Fibroblast of lung (primary cell): Measurements from ENCODE around the gene SSBP3. TPM values are rescaled to one million over a fixed set of nuclear protein-coding genes. Genes with fewer than 3 reads are reported as not detected.
"Not testable (repeated sequence)": the region's sequence is repeated elsewhere in the genome, so short reads cannot be mapped to it uniquely, and the experiment has no call there.

Experiments
- DNase-seq, 2 donors: peaks; one replicate each; pipeline versions ENCODE4 v3.0.0 to v3.0.0-alpha.2; 2010; ENCODE audit warnings: low read depth in 2 of 2
- H2AFZ ChIP-seq: 2 replicates; pipeline ENCODE4 v1.5.1; 2012; ENCODE audit warnings: low read length, control low read depth, inconsistent platforms
- H3K27ac ChIP-seq: 2 replicates; pipeline ENCODE4 v1.5.1; 2011; ENCODE audit warnings: low read length, control low read depth; ENCODE audit not compliant: insufficient read depth
- H3K27me3 ChIP-seq: 2 replicates; pipeline ENCODE4 v1.5.1; 2011; ENCODE audit warnings: mild to moderate bottlenecking, low read length; ENCODE audit not compliant: control insufficient read depth, insufficient read depth
- H3K36me3 ChIP-seq: 2 replicates; pipeline ENCODE4 v1.5.1; 2011; ENCODE audit warnings: low read length; ENCODE audit not compliant: control insufficient read depth, insufficient read depth
- H3K4me1 ChIP-seq: 2 replicates; pipeline ENCODE4 v1.5.1; 2011; ENCODE audit warnings: low read length; ENCODE audit not compliant: control insufficient read depth, insufficient read depth; ENCODE audit errors: extremely low read depth
- H3K4me2 ChIP-seq: 2 replicates; pipeline ENCODE4 v1.5.1; 2011; ENCODE audit warnings: low read length, control low read depth; ENCODE audit not compliant: insufficient read depth; ENCODE audit errors: extremely low read depth
- H3K4me3 ChIP-seq, 4 experiments: fragments of 200-600 bp in 1 of 4; sonication (generic) in 1 of 4; replicated peaks in 1 of 4; 2 replicates each; pipeline ENCODE4 v1.5.1; 2011 to 2016; ENCODE audit warnings: low read length in 4 of 4, low read depth in 3 of 4, mild to moderate bottlenecking in 3 of 4, control low read depth in 2 of 4, inconsistent platforms in 1 of 4, mixed read lengths in 1 of 4; ENCODE audit not compliant: insufficient read depth in 1 of 4; ENCODE audit errors: control extremely low read depth in 1 of 4
- H3K79me2 ChIP-seq: 2 replicates; pipeline ENCODE4 v1.5.1; 2012; ENCODE audit warnings: mild to moderate bottlenecking, low read length, inconsistent platforms; ENCODE audit not compliant: control insufficient read depth, insufficient read depth
- H3K9ac ChIP-seq: 2 replicates; pipeline ENCODE4 v1.5.1; 2011; ENCODE audit warnings: mild to moderate bottlenecking, low read length, control low read depth; ENCODE audit not compliant: insufficient read depth
- H3K9me3 ChIP-seq: 2 replicates; pipeline ENCODE4 v1.5.1; 2012; ENCODE audit warnings: low read depth, low read length; ENCODE audit not compliant: control insufficient read depth, insufficient read depth
- H4K20me1 ChIP-seq: 2 replicates; pipeline ENCODE4 v1.5.1; 2011; ENCODE audit warnings: low read length; ENCODE audit not compliant: control insufficient read depth, insufficient read depth; ENCODE audit errors: extremely low read depth
- CTCF ChIP-seq, 2 donors: IDR thresholded peaks in 1 of 2; conservative IDR thresholded peaks in 1 of 2; 1 replicate in 1 of 2; 2 replicates in 1 of 2; pipeline ENCODE4 v1.5.1; 2011 to 2012; ENCODE audit warnings: low read length in 2 of 2, control low read depth in 1 of 2, inconsistent platforms in 1 of 2, low read depth in 1 of 2, mild to moderate bottlenecking in 1 of 2
- EZH2 ChIP-seq: IDR thresholded peaks from 2 replicates; pipeline ENCODE4 v1.5.1; 2012; ENCODE audit warnings: low read length, control low read depth, mild to moderate bottlenecking; ENCODE audit errors: missing control alignments
- polyA plus RNA-seq, 2 donors: library from polyadenylated mRNA; depleted of rRNA in 1 of 2; stranded (reverse) in 1 of 2; unstranded in 1 of 2; fragments of >200 nt; gene quantifications; 2 replicates each; pipeline ENCODE4 v1.2.1, GENCODE V29; 2011 to 2012; ENCODE audit warnings: missing spikeins in 1 of 2
- total RNA-seq: library from RNA; depleted of rRNA; stranded (reverse); fragments of >200 nt; gene quantifications from 2 replicates; pipeline ENCODE4 v1.2.1, GENCODE V29; 2014

SSBP3 gene
- total and polyA plus RNA-seq, 2 donors (not counting 1 experiment from before 2014, with no cell fraction given), result 9.4 to 26.4 TPM

GRCh38 chr1:54348700-54349021, 57.5 kb downstream of the SSBP3 start:
- no peaks in the 10 kb centered on the region for H3K79me2 ChIP-seq

GRCh38 chr1:54347955-54348699, 58.1 kb downstream of the SSBP3 start:
- no peaks in the 10 kb centered on the region for H3K9me3 ChIP-seq
- H3K4me3 ChIP-seq, result no peak overlapping the region
- no peaks in the 10 kb centered on the region for H3K27me3 ChIP-seq
- H3K36me3 ChIP-seq, result no peaks in the 10 kb centered on the region
- no peaks in the 10 kb centered on the region for H3K79me2 ChIP-seq
- H3K27ac ChIP-seq, result no peak overlapping the region
- DNase-seq, result no peak
- H3K4me2 ChIP-seq, result no peak overlapping the region
- peaks cover 3% of the 10 kb centered on the region for H3K4me1 ChIP-seq
- H3K9ac ChIP-seq, result no peak overlapping the region
- no peak overlapping the region for H2AFZ ChIP-seq
- TF ChIP-seq CTCF (conservative IDR thresholded peaks at IDR 0.05 in 1 of 2, IDR thresholded peaks at IDR 0.05 in 1 of 2; ENCODE audit: low read depth in 1 of 2, low read length in 2 of 2) (no peak), EZH2 (no peak)
- H4K20me1 ChIP-seq, result no peaks in the 10 kb centered on the region

More at GRCh38 chr1:54348700-54349021, 57.5 kb downstream of the SSBP3 start:
- no peaks in the 10 kb centered on the region for H3K9me3 ChIP-seq
- no peak overlapping the region for H3K4me2 ChIP-seq
- peaks cover 3% of the 10 kb centered on the region for H3K4me1 ChIP-seq
- H3K27ac ChIP-seq, result no peak overlapping the region
- H2AFZ ChIP-seq, result no peak overlapping the region
- H4K20me1 ChIP-seq, result no peaks in the 10 kb centered on the region
- no peak overlapping the region for H3K9ac ChIP-seq
- H3K27me3 ChIP-seq, result no peaks in the 10 kb centered on the region
- H3K36me3 ChIP-seq, result no peaks in the 10 kb centered on the region
- TF ChIP-seq CTCF (conservative IDR thresholded peaks at IDR 0.05 in 1 of 2, IDR thresholded peaks at IDR 0.05 in 1 of 2; ENCODE audit: low read depth in 1 of 2, low read length in 2 of 2), result no peak
- TF ChIP-seq EZH2, result no peak
- no peak overlapping the region for H3K4me3 ChIP-seq
- DNase-seq, result no peak

- no peak for DNase-seq
- no peaks in the 10 kb centered on the region for H3K79me2 ChIP-seq
- TF ChIP-seq CTCF (conservative IDR thresholded peaks at IDR 0.05 in 1 of 2, IDR thresholded peaks at IDR 0.05 in 1 of 2; ENCODE audit: low read depth in 1 of 2, low read length in 2 of 2), result no peak
- no peak for TF ChIP-seq EZH2
These were observed 58.8 kb downstream of the SSBP3 start for GRCh38 chr1:54347261-54347954.

GRCh38 chr1:54345548-54345947, 60.6 kb downstream of the SSBP3 start:
- not testable (repeated sequence) for H3K79me2 ChIP-seq, H3K27me3 ChIP-seq, H3K9me3 ChIP-seq, H3K36me3 ChIP-seq, H3K9ac ChIP-seq, H2AFZ ChIP-seq, DNase-seq, H4K20me1 ChIP-seq, H3K4me3 ChIP-seq, H3K4me2 ChIP-seq, H3K27ac ChIP-seq, H3K4me1 ChIP-seq

More at GRCh38 chr1:54347261-54347954, 58.8 kb downstream of the SSBP3 start:
- H3K4me3 ChIP-seq, result no peak overlapping the region
- no peak overlapping the region for H3K9ac ChIP-seq
- H3K27me3 ChIP-seq, result no peaks in the 10 kb centered on the region
- no peak overlapping the region for H3K27ac ChIP-seq
- H3K9me3 ChIP-seq, result no peaks in the 10 kb centered on the region
- H2AFZ ChIP-seq, result no peak overlapping the region
- H3K4me2 ChIP-seq, result no peak overlapping the region
- H3K36me3 ChIP-seq, result no peaks in the 10 kb centered on the region
- peaks cover 5% of the 10 kb centered on the region for H3K4me1 ChIP-seq
- H4K20me1 ChIP-seq, result no peaks in the 10 kb centered on the region
